Smooth muscle cell (in vitro differentiated cells): ENCODE results near the gene EFHD1. TPM values are rescaled to one million over a fixed set of nuclear protein-coding genes. Genes with fewer than 3 reads are reported as not detected.

Source experiments
- DNase-seq: peaks from one replicate; lab custom pipeline; 2025; ENCODE audit not compliant: unreplicated experiment; lab: John Stamatoyannopoulos, UW
- H2AFZ ChIP-seq: fragments of 200-600 bp; sonication (generic); 2 replicates; pipeline ENCODE4 v1.6.0; 2016; ENCODE audit warnings: antibody characterized with exemption, low read depth, mild to moderate bottlenecking
- H3F3A ChIP-seq: fragments of 200-600 bp; sonication (generic); 2 replicates; pipeline ENCODE4 v1.6.0; 2017; ENCODE audit warnings: antibody characterized with exemption, low read depth
- H3K27ac ChIP-seq: fragments of 200-600 bp; sonication (generic); 2 replicates; pipeline ENCODE4 v1.5.1; 2016; ENCODE audit warnings: low read depth, mild to moderate bottlenecking
- H3K27me3 ChIP-seq: fragments of 200-600 bp; sonication (generic); 2 replicates; pipeline ENCODE4 v1.6.1; 2016; ENCODE audit warnings: low read depth, mild to moderate bottlenecking
- H3K36me3 ChIP-seq: fragments of 200-600 bp; sonication (generic); 2 replicates; pipeline ENCODE4 v1.5.1; 2016; ENCODE audit warnings: low read depth
- H3K4me1 ChIP-seq: fragments of 200-600 bp; sonication (generic); 2 replicates; pipeline ENCODE4 v1.5.1; 2016; ENCODE audit warnings: low read depth
- H3K4me2 ChIP-seq: fragments of 200-600 bp; sonication (generic); 2 replicates; pipeline ENCODE4 v1.6.0; 2016; ENCODE audit warnings: mild to moderate bottlenecking
- H3K4me3 ChIP-seq: fragments of 200-600 bp; sonication (generic); 2 replicates; pipeline ENCODE4 v1.5.1; 2016; ENCODE audit warnings: mild to moderate bottlenecking
- H3K79me2 ChIP-seq: fragments of 200-600 bp; sonication (generic); 2 replicates; pipeline ENCODE4 v1.6.0; 2016; ENCODE audit warnings: low read depth, mild to moderate bottlenecking
- H3K9ac ChIP-seq: fragments of 200-600 bp; sonication (generic); 2 replicates; pipeline ENCODE4 v1.6.0; 2016; ENCODE audit warnings: low read depth
- H3K9me3 ChIP-seq: fragments of 200-600 bp; sonication (generic); replicated peaks from 2 replicates; pipeline ENCODE4 v1.5.1; 2016; ENCODE audit warnings: low read depth
- H4K20me1 ChIP-seq: fragments of 200-600 bp; sonication (generic); 2 replicates; pipeline ENCODE4 v1.6.0; 2016; ENCODE audit warnings: low read depth
- WGBS: methylation state at CpG from one replicate; pipeline ENCODE4 v1.1.7; 2016; ENCODE audit warnings: low lambda C conversion rate; 5-methylcytosine and 5-hydroxymethylcytosine counted together
- polyA plus RNA-seq: library from polyadenylated mRNA; unstranded; fragments of >200 nt; fragmentation: Nextera tagmentation; extraction: Ambion mirVana; gene quantifications from 2 replicates; pipeline ENCODE4 v1.2.1, GENCODE V29; 2016
- total RNA-seq: library from RNA; depleted of rRNA; stranded (reverse); fragments of >200 nt; gene quantifications from 2 replicates; pipeline ENCODE4 v1.2.3, GENCODE V29; 2014
- TF ChIP-seq, protein P1 (sequence below): fragments of 200-600 bp; sonication (generic); IDR thresholded peaks from 2 replicates; pipeline ENCODE4 v1.5.1; 2017; ENCODE audit warnings: borderline replicate concordance, mild to moderate bottlenecking, antibody characterized with exemption; ENCODE audit not compliant: insufficient read depth, poor library complexity, severe bottlenecking

The EFHD1 gene
- total and polyA plus RNA-seq, 2 experiments from 2014 or later = 6.4 to 19.2 TPM

DNA sequence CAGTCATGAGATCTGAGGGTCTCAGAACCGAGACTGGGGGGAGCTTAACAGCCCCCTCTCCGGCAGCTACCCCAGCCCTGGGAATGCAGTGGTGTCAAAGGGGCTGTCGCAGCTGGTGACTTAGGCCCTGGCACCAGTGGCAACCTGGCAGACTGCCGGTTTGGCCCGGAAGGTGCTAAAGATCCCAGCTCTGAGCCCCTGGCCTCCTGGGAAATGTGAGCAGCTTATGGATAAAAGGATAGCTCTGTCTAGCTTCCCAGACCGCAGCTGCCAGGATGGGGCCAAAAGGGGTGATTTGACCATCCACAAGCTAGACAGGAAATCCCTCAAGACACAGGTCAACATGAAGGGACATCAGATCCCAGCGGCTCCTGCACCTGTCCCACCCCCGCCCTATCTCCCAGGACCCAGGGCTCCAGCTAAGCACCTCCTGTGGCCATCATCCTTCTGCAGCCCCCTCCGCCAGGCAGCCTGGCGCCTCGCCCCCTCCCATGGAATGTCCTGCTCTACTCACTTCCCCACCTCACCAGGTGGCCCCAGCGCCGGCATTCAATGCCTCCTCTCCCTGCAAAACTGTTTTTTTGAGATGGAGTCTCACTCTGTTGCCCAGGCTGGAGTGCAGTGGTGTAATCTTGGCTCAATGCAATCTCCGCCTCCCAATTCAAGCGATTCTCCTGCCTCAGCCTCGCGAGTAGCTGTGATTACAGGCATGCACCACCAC, 33.2 kb upstream of the EFHD1 start:
- TF ChIP-seq, protein P1, sequence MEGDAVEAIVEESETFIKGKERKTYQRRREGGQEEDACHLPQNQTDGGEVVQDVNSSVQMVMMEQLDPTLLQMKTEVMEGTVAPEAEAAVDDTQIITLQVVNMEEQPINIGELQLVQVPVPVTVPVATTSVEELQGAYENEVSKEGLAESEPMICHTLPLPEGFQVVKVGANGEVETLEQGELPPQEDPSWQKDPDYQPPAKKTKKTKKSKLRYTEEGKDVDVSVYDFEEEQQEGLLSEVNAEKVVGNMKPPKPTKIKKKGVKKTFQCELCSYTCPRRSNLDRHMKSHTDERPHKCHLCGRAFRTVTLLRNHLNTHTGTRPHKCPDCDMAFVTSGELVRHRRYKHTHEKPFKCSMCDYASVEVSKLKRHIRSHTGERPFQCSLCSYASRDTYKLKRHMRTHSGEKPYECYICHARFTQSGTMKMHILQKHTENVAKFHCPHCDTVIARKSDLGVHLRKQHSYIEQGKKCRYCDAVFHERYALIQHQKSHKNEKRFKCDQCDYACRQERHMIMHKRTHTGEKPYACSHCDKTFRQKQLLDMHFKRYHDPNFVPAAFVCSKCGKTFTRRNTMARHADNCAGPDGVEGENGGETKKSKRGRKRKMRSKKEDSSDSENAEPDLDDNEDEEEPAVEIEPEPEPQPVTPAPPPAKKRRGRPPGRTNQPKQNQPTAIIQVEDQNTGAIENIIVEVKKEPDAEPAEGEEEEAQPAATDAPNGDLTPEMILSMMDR = no peak
- no peaks in the 10 kb centered on the region for H4K20me1 ChIP-seq
- no peaks in the 10 kb centered on the region for H3K4me1 ChIP-seq
- no peak overlapping the region for H3K27ac ChIP-seq
- 90% methylated on average over 17 of the region's 17 CpGs for WGBS
- H3K4me3 ChIP-seq = no peak overlapping the region
- no peak overlapping the region for H3K9ac ChIP-seq
- no peak overlapping the region for H3K4me2 ChIP-seq
- H2AFZ ChIP-seq = no peak overlapping the region
- no peaks in the 10 kb centered on the region for H3K36me3 ChIP-seq
- H3K79me2 ChIP-seq = no peaks in the 10 kb centered on the region
- DNase-seq = no peak
- no peaks in the 10 kb centered on the region for H3F3A ChIP-seq
- no peaks in the 10 kb centered on the region for H3K27me3 ChIP-seq
- no peaks in the 10 kb centered on the region for H3K9me3 ChIP-seq

DNA sequence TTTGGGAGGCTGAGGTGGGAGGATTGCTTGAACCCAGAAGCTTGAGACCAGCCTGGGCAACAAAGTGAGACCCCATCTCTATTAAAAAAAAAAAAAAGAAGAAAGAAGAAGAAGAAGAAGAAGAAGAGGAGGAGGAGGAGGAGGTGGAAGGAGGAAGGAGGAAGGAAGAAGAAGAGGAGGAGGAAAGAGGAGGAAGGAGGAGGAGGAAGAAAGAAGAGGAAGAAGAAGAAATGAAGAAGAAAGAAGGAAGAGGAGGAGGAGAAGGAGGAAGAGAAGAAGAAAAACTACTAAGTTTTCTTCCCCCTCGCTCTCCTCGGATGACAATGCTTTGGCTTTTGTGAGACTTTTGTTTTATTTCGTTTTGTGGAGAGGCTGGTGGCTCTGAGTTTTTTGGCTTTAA, 30.1 kb upstream of the EFHD1 start:
- Histone ChIP-seq H3K27me3 (no peaks in the 10 kb centered on the region), H3K9ac (no peak overlapping the region)

DNA sequence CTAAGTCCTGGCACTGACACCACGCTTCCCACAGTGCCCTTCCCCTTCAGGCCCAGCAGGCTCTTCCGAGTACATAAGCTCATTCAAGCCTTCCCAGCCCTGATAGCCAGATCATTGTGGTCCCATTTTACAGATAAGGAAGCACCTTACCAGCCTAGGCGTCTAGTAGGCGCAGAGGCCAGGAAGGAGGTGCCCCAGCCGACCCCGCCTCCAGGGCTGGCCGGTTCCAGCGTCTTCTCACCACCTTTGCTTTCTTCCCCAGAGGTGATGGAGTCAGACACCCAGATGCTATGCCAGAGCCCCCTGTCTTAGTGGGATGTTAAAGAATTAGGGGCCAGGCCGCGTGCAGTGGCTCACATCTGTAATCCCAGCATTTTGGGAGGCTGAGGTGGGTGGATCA, 28.9 kb upstream of the EFHD1 start:
- Histone ChIP-seq H4K20me1 (no peaks in the 10 kb centered on the region), H3K36me3 (no peaks in the 10 kb centered on the region), H3K27me3 (no peaks in the 10 kb centered on the region), H3K9me3 (no peaks in the 10 kb centered on the region), H3K79me2 (no peaks in the 10 kb centered on the region), H3F3A (no peaks in the 10 kb centered on the region), H3K27ac (no peak overlapping the region), H3K4me2 (no peak overlapping the region), H3K9ac (no peak overlapping the region), H3K4me1 (no peaks in the 10 kb centered on the region), H3K4me3 (no peak overlapping the region), H2AFZ (no peak overlapping the region)
- TF ChIP-seq, protein P1 = no peak
- 90% methylated on average over 10 of the region's 10 CpGs for WGBS
- no peak for DNase-seq

More for the DNA sequence above, 30.1 kb upstream of the EFHD1 start:
- no peak for DNase-seq
- no peaks in the 10 kb centered on the region for H3K4me1 ChIP-seq
- H3K36me3 ChIP-seq = no peaks in the 10 kb centered on the region
- no peak overlapping the region for H3K4me2 ChIP-seq
- no peak overlapping the region for H2AFZ ChIP-seq
- H3K9me3 ChIP-seq = no peaks in the 10 kb centered on the region
- TF ChIP-seq, protein P1 = no peak
- H3K27ac ChIP-seq = no peak overlapping the region
- no peaks in the 10 kb centered on the region for H3K79me2 ChIP-seq
- no peaks in the 10 kb centered on the region for H3F3A ChIP-seq
- no peaks in the 10 kb centered on the region for H4K20me1 ChIP-seq
- no peak overlapping the region for H3K4me3 ChIP-seq
- 57% methylated on average over 3 of the region's 3 CpGs for WGBS

DNA sequence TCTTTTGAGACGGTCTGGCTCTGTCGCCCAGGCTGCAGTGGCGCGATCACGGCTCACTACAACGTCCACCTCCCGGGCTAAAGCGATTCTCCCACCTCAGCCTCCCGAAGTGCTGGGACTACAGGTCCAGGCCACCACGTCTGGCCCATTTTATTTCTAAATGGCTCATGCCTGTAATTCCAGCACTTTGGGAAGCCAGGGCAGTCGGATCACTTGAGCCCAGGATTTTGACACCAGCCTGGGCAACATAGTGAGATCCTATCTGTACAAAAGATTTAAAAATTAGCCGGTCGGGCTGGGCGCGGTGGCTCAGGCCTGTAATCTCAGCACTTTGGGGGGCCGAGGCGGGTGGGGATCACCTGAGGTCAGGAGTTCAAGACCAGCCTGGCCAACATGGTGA, 26.4 kb upstream of the EFHD1 start:
- H3F3A ChIP-seq = no peaks in the 10 kb centered on the region
- H2AFZ ChIP-seq = no peak overlapping the region
- H3K9me3 ChIP-seq = no peaks in the 10 kb centered on the region
- no peak overlapping the region for H3K4me3 ChIP-seq
- no peaks in the 10 kb centered on the region for H3K4me1 ChIP-seq
- H3K27ac ChIP-seq = no peak overlapping the region
- no peaks in the 10 kb centered on the region for H3K79me2 ChIP-seq
- DNase-seq = no peak
- no peak overlapping the region for H3K4me2 ChIP-seq
- H3K36me3 ChIP-seq = no peaks in the 10 kb centered on the region
- TF ChIP-seq, protein P1 = no peak
- no peak overlapping the region for H3K9ac ChIP-seq
- no peaks in the 10 kb centered on the region for H4K20me1 ChIP-seq
- 93% methylated on average over 16 of the region's 17 CpGs for whole genome bisulfite sequencing
- H3K27me3 ChIP-seq = no peaks in the 10 kb centered on the region
